HG03460 (cell line): ENCODE measurements around the gene UNC45A.

Experiments
- ATAC-seq: cut with Tn5 transposase; IDR thresholded peaks from one replicate; pipeline ENCODE4 v1.9.1; 2021; ENCODE audit not compliant: unreplicated experiment

UNC45A gene

DNA sequence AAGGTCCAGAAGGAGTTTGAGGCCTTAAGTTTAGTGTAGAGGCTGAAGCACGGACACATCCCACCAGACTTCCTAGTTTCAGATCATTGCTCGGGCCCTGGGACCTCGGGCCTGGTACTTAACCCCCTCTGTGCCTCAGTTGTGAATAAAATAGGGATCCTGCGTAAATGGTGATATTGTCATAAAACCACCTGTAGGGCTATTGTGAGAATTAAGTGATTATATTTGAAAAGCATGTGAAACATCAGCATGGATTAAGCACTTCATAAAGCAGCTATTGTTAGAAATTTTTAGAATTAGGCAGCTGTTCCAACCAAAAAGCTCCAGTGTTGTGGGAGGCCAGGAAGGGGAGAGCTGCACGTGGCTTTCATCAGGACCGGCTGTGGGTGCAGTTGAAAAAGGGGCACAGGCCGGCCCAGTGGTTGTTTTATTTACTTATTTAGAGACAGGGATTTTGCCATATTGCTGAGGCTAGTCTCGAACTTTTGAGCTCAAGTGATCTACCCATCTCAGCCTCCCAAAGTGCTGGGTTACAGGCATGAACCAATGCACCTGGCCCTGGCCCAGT lies 24.0 kb downstream of the UNC45A start:
- no peak for ATAC-seq

DNA sequence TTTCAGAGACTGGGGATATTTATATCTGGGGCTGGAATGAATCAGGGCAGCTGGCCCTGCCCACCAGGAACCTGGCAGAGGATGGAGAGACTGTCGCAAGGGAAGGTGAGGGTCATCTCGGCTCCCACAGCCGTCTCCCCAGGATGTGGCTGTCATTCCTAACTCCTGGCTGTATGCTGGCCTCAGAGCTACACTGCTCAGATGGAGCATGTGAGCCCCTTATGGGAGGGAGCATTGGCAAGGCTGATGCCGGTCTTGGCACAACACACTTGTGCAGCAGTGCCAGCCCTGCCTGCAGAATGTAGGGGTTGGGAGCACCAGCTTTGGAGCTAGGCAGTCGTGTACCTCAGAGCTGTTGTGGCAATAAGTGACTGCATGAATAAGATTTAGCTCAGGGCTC lies 24.8 kb downstream of the UNC45A start:
- no peak for ATAC-seq

GRCh38 chr15:90960298-90961091 lies 25.4 kb downstream of the UNC45A start:
- ATAC-seq: no peak

DNA sequence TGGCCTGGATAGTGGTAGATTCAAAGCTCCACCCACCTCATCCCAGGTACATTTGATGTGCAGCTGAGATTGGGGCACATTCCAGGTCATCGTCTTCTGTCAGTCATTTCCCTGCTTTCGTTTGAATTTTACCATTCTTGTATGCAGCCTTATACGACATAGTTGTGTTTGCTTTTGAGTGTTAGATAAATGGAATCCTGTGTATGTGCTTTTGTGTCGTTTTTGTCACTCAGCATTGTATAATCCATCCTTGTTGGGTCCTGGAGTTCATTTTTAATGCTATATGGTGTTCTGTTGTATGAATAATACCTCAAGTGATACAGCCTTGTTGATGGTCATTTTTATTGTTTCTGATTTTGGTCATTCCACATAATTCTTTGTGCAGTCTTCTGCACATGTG lies 26.9 kb downstream of the UNC45A start:
- no peak for ATAC-seq

GRCh38 chr15:90966262-90966661 lies 31.2 kb downstream of the UNC45A start:
- no peak for ATAC-seq

GRCh38 chr15:90967206-90967605 lies 32.1 kb downstream of the UNC45A start:
- no peak for ATAC-seq

DNA sequence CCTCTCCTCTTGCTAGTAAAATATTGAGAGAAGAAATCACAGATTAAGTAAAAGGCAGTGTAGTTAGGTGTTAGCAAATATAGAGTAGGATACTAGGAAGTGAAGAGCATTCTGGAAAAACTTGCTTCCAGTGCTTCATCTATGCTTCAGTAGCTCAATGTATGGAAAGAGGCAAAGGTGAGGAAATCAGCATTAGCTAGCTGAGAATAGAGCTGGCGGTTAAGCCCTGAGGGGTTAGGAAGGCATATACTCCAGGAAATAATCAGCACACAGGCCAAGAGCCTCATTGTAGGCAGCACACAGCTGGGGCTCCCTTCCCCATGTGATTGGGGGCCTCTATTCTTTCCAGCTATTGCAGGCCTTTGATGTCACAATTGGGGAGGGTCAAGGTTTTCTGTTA lies 33.3 kb downstream of the UNC45A start:
- no peak for ATAC-seq

DNA sequence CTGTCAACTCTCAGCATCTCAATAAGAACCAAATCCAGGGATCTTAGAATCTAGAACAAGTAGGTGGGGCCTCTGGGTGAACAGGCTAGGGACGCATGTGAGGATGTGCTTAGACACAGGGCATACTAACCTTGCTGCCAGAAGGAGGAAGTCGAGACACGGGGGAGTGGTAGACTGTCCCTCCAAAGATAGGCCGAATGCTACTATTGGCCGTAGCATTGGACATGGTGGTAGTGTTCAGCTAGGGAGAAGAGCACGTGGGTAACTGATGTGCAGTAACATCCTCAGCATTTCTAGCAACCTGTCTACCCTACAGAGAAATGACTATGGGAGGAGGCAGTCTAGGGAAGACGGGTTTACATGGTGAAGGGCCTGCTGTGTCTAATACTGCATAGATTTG lies 35.2 kb downstream of the UNC45A start:
- no peak for ATAC-seq

DNA sequence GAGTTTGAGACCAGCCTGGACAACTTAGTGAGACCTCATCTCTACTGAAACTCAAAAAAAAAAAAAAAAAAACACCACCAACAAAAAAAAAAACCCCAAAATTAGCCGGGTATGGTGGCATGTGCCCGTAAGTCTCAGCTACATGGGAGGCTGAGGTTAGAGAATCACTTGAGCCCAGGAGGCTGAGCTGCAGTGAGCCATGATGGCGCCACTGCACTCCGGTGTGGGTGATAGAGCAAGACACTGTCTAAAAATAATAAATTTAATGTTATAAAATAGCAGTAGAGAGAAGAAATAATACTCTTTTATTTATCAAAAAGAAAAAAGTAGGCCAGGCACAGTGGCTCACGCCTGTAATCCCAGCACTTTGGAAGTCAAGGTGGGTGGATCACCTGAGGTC lies 37.0 kb downstream of the UNC45A start:
- no peak for ATAC-seq

DNA sequence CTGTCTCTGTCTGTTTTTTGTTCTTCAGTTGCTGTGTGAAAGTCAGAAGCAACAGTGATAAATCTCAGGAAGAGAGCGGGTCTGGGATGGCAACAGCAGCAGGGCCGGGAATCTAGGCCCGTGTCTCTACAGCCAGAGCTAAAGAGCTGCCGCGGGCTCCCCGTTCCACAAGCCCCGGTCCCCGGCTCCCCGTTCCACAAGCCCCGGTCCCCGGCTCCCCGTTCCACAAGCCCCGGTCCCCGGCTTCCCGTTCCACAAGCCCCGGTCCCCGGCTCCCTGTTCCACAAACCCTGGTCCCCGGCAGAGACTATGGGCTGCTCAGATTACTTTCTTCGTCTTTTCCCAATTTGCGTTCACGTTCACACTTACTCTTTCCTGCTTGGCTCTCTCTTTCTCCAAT lies 39.1 kb downstream of the UNC45A start:
- no peak for ATAC-seq

GRCh38 chr15:90979582-90979981 lies 44.5 kb downstream of the UNC45A start:
- no peak for ATAC-seq

- ATAC-seq: peak; percentile 65
Observed at GRCh38 chr15:90981681-90982080, 46.6 kb downstream of the UNC45A start.

DNA sequence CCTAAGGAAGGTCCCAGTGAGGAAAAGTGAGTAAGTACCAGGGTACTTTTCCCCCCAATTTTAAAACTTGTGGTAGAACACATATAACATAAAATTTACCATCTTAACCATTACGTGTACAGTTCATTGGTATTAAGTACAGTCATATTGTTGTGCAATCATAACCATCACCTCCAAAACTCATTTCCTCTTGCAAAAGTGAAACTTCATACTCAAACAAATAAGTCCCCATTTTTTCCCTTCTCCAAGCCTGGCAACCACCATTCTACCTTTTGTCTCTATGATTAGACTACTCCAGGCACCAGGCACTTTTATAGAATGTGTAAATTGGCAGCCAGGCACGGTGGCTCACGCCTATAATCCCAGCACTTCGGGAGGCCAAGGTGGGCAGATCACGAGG lies 47.0 kb downstream of the UNC45A start:
- ATAC-seq: peak; percentile 38

DNA sequence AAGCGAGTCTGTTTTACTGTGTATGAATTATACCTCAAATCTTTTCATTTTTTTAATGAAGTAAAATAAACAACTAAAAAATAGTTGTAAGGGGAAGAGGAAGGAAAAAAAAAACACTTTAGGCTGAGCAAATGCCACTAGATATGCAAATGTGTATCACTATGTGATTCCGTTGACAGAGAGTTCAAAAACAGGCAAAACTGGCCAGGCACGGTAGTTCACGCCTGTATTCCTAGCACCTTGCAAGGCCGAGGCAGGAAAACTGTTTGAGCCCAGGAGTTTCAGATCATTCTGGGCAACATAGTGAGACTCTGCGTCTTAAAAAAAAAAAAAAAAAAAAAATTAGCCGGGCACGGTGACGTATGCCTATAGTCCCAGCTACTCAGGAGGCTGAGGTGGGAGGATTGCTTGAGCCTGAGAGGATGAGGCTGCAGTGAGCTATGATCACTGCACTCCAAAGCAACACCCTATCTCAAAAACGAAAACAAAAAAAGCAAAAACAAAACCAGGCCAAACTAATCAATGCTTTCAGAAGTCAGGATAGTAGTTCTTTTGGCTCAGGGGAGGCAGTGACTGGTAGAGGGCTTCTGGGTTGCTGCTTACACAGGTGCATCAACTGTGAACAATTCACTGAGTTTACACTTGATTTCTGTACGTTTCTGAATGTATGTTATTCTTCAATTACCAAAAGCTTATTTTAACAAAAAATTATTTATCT lies 51.9 kb downstream of the UNC45A start:
- ATAC-seq: no peak

GRCh38 chr15:90987561-90988141 lies 52.6 kb downstream of the UNC45A start:
- ATAC-seq: no peak

DNA sequence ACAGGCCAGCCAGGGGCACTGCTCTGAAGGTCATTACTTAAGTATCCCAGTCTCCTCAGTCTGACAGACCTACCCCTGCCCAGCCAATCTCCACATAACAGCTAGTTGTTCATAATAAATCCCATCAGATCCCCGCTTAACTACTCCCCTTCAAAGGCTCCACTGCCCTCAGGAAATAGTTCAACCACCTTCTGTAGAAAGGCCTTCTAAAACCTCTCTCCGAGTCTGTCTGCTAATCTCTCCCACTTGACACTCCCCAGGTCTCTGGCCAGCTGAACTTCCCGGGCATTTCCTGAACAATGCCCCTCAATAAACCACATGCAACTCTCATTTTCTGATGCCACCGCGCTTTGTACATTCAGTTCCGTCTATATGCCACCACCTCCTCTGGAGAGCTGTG lies 53.2 kb downstream of the UNC45A start:
- no peak for ATAC-seq

DNA sequence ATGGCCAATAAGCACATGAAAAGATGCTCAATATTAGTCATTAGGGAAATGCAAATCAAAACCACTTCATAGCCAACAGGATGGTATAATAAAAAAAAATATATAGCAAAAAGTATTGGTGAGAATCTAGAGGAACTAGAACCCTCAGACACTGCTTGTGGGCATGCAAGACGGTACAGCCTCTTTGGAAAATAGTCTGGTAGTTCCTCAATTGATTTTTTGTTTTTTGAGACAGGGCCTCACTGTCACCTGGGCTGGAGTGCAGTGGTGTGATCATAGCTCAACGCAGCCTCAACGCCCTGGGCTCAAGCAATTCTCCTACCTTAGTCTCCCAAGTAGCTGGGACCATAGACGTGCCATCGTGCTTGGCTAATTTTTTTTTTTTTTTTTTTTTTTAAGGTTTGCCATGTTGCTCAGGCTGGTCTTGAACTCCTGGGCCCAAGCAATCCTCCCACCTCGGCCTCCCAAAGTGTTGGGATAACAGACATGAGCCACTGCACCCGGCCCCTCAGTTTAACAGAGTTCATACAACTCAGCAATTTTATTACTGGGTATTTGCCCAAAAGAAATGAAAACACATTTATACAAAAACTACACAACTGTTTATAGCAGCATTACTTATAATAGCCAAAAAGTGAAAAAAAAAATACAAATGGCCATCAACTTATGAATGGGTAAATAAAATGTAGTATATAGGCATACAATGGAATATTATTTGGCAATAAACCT lies 54.1 kb downstream of the UNC45A start:
- ATAC-seq: no peak

DNA sequence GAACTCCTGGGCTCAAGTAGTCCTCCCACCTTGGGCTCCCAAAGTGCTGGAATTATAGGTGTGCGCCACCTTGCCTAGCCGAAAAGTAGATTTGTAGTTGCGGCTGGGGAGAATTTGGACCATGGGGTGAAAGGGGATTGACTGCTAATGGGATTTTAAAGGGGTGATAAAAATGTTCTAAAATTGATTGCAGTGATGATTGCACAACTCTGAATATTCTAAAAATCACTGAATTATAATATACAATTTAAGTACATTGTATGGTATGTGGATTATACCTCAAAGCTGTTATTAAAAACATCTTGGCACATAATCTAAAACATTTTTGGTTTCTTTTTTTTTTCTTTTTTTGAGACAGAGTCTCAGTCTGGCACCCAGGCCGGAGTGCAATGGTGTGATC lies 55.4 kb downstream of the UNC45A start:
- ATAC-seq: no peak

DNA sequence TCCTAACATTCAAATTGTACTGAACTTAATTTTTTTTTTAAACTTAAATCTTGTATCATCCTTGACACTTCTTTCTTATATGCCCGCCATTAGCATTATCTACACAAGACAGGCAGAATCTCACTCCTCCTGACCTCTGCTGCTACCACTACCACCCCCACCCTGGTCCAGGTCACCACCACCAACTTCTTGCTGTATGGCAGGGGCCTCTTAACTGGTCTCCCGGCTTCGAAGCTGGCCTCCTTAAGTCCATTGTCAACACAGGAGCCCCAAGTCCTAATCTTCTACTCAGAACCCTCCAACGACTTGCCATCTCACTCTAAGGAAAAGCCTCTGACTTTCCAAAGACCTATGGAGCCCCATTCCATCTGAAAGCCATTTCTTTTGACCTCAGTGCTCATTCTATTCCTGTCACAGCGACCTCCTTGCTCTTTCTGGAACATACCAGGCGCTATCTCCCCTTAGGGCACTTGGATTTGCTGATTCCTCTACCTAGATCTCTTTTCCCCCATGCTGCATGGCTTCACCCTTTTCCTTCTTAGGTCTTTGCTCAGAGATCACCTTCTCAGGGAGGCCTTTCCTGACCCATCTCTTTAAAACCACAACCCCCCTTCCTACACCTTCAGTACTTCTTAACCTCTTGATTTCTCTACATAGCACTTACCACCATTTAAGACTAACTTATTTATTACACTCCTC lies 56.7 kb downstream of the UNC45A start:
- ATAC-seq: no peak

- peak; percentile 16 for ATAC-seq
Observed at GRCh38 chr15:90994059-90994416, 59.0 kb downstream of the UNC45A start.
